OCI-LY7 (cell line): ENCODE results near the gene ZNF513. TPM values are rescaled to one million over a fixed set of nuclear protein-coding genes. Genes with fewer than 3 reads are reported as not detected.

Experiments used
- BruUV-seq: library from RNA; stranded (reverse); fragments of 400-500 nt; replicated peaks from 2 replicates; lab custom pipeline; 2021; lab: Mats Ljungman, UMichigan
- CTCF ChIA-PET: fragments of 300-600 bp; sonication (Branson Sonifier 250); formaldehyde crosslinking; loops from one replicate; lab custom pipeline; 2022; ENCODE audit warnings: antibody characterized with exemption; ENCODE audit not compliant: unreplicated experiment; lab: Charles Lee
- POLR2A ChIA-PET: fragments of 300-600 bp; sonication (Branson Sonifier 250); formaldehyde crosslinking; loops from one replicate; lab custom pipeline; 2022; ENCODE audit warnings: antibody characterized with exemption; lab: Charles Lee
- DNase-seq: peaks from one replicate; pipeline ENCODE4 v3.0.0-alpha.2; 2015; ENCODE audit warnings: low spot score
- H2AFZ ChIP-seq: fragments of 200-600 bp; sonication (generic), shearing (Covaris generic); 2 replicates; pipeline ENCODE4 v1.6.1; 2014; ENCODE audit warnings: mild to moderate bottlenecking, antibody characterized with exemption, low read length, moderate library complexity
- H3K27ac ChIP-seq: fragments of 200-600 bp; sonication (generic); 2 replicates; pipeline ENCODE4 v1.5.1; 2014; ENCODE audit warnings: mixed run types, low read depth, mild to moderate bottlenecking, moderate library complexity, low read length, inconsistent platforms; ENCODE audit not compliant: poor library complexity, severe bottlenecking
- H3K36me3 ChIP-seq: fragments of 200-600 bp; sonication (generic); 2 replicates; pipeline ENCODE4 v1.6.1; 2014; ENCODE audit warnings: mild to moderate bottlenecking, antibody characterized with exemption, low read length, moderate library complexity, mixed read lengths; ENCODE audit not compliant: insufficient read depth
- H3K4me1 ChIP-seq: fragments of 200-600 bp; sonication (generic); 2 replicates; pipeline ENCODE4 v1.5.1; 2014; ENCODE audit warnings: mild to moderate bottlenecking, low read length; ENCODE audit not compliant: insufficient read depth, poor library complexity, severe bottlenecking
- H3K4me2 ChIP-seq: fragments of 200-600 bp; sonication (generic); 2 replicates; pipeline ENCODE4 v1.6.1; 2014; ENCODE audit warnings: mild to moderate bottlenecking, low read length
- H3K4me3 ChIP-seq: fragments of 200-600 bp; sonication (generic); 2 replicates; pipeline ENCODE4 v1.5.1; 2014; ENCODE audit warnings: mild to moderate bottlenecking, low read depth, low read length; ENCODE audit not compliant: poor library complexity, severe bottlenecking
- H3K79me2 ChIP-seq: fragments of 200-600 bp; sonication (generic); 2 replicates; pipeline ENCODE4 v1.6.1; 2016; ENCODE audit warnings: low read depth, mild to moderate bottlenecking, low read length, moderate library complexity, mixed read lengths; ENCODE audit not compliant: insufficient read depth
- H3K9me2 ChIP-seq: fragments of 200-600 bp; sonication (generic); 2 replicates; pipeline ENCODE4 v1.6.1; 2016; ENCODE audit warnings: mild to moderate bottlenecking, low read length, mixed read lengths; ENCODE audit not compliant: insufficient read depth
- H3K9me3 ChIP-seq: fragments of 200-600 bp; sonication (generic); 2 replicates; pipeline ENCODE4 v1.6.1; 2014; ENCODE audit warnings: mild to moderate bottlenecking, mixed run types, low read length, mixed read lengths
- H4K20me1 ChIP-seq: fragments of 200-600 bp; sonication (generic); 2 replicates; pipeline ENCODE4 v1.6.1; 2014; ENCODE audit warnings: mild to moderate bottlenecking, antibody characterized with exemption, low read length, moderate library complexity, mixed read lengths; ENCODE audit not compliant: insufficient read depth
- CTCF ChIP-seq: fragments of 200-600 bp; sonication (generic); conservative IDR thresholded peaks from 2 replicates; pipeline ENCODE4 v1.5.1; 2014; ENCODE audit warnings: mild to moderate bottlenecking, antibody characterized with exemption, low read length, moderate library complexity, mixed read lengths
- EZH2phosphoT487 ChIP-seq: fragments of 200-600 bp; sonication (generic); IDR thresholded peaks from 2 replicates; pipeline ENCODE4 v1.6.1; 2018; ENCODE audit warnings: low read depth, borderline replicate concordance, mild to moderate bottlenecking, mixed run types, antibody characterized with exemption, low read length, moderate library complexity, mixed read lengths
- intact Hi-C: fragments of 100-400 bp; cut with micrococcal nuclease; formaldehyde crosslinking; loops from one replicate; pipeline ENCODE4 v1.10.0; 2022; ENCODE audit not compliant: unreplicated experiment
- total RNA-seq, 2 experiments: library from RNA; depleted of rRNA in 1 of 2; stranded (reverse); fragments of >200 nt in 1 of 2; shearing (Covaris generic) in 1 of 2; gene quantifications; 2 replicates each; pipeline ENCODE4 v1.2.3, GENCODE V29; 2014 to 2022

Gene ZNF513
- total RNA-seq, 2 experiments from 2014 or later, result 10.0 to 10.9 TPM

- intact Hi-C loops, result no loop called here
- Histone ChIP-seq H3K4me2 (no peak overlapping the region), H4K20me1 (no peaks in the 10 kb centered on the region), H2AFZ (no peak overlapping the region), H3K27ac (no peak overlapping the region), H3K4me1 (no peaks in the 10 kb centered on the region), H3K36me3 (no peaks in the 10 kb centered on the region), H3K79me2 (no peaks in the 10 kb centered on the region), H3K9me3 (no peaks in the 10 kb centered on the region), H3K4me3 (no peak overlapping the region), H3K9me2 (no peaks in the 10 kb centered on the region)
- ChIA-PET POLR2A (no interaction called here), CTCF (no interaction called here)
- no peak for DNase-seq
- no peak for TF ChIP-seq CTCF
- no TSS peak for BruUV-seq
Measured at GRCh38 chr2:27416151-27416550, 35.6 kb upstream of the ZNF513 start.

- H3K9me2 ChIP-seq, result no peaks in the 10 kb centered on the region
- no peak overlapping the region for H3K4me2 ChIP-seq
- POLR2A ChIA-PET, result no interaction called here
- no peak overlapping the region for H3K4me3 ChIP-seq
- CTCF ChIA-PET, result no interaction called here
- H3K4me1 ChIP-seq, result peaks cover 12% of the 10 kb centered on the region
- H4K20me1 ChIP-seq, result peaks cover 8% of the 10 kb centered on the region; the same call in 1 of the 2 replicates
- peaks cover 17% of the 10 kb centered on the region for H3K79me2 ChIP-seq
- H3K27ac ChIP-seq, result no peak overlapping the region
- peaks cover 3% of the 10 kb centered on the region for H3K36me3 ChIP-seq
- no TSS peak for BruUV-seq
- H3K9me3 ChIP-seq, result no peaks in the 10 kb centered on the region
- DNase-seq, result no peak
- H2AFZ ChIP-seq, result no peak overlapping the region
- TF ChIP-seq EZH2phosphoT487 (no peak), CTCF (no peak)
- intact Hi-C loops, result no loop called here
Measured at GRCh38 chr2:27412419-27413152, 32.1 kb upstream of the ZNF513 start.
